ENCODE data around the gene VKORC1.

GRCh38 chr16:31092330-31092729, 2.3 kb downstream of the VKORC1 start:
- no peak for TF ChIP-seq CTCF (IDR thresholded peaks at IDR 0.05)
- no peak for TF ChIP-seq POLR2A (IDR thresholded peaks at IDR 0.05)
- no peak for TF ChIP-seq EP300 (IDR thresholded peaks at IDR 0.05)
- no peak for TF ChIP-seq POLR2AphosphoS5 (IDR thresholded peaks at IDR 0.05)
